HepG2 (cell line): Measurements from ENCODE around the gene SLC6A6.

Experiments used
- BCL6 ChIP-seq: IDR thresholded peaks from 2 replicates; pipeline ENCODE4 v1.6.1; 2016; ENCODE audit warnings: missing genetic modification reagents, missing compliant biosample characterization
- CCDC6 ChIP-seq: sonication (generic); formaldehyde crosslinking; IDR thresholded peaks from 2 replicates; pipeline ENCODE4 v1.8.1; 2022; ENCODE audit warnings: mild to moderate bottlenecking, missing genetic modification reagents, moderate library complexity
- CTCF ChIP-seq: sonication (generic); formaldehyde crosslinking; IDR thresholded peaks from 2 replicates; pipeline ENCODE4 v1.5.0; 2020; ENCODE audit warnings: mild to moderate bottlenecking, missing genetic modification reagents, moderate library complexity
- ESRRA ChIP-seq: sonication (generic); formaldehyde crosslinking; IDR thresholded peaks from 2 replicates; pipeline ENCODE4 v1.5.1; 2020; ENCODE audit warnings: mild to moderate bottlenecking, low read depth, missing genetic modification reagents
- EZH2 ChIP-seq: conservative IDR thresholded peaks from 2 replicates; pipeline ENCODE4 v1.6.1; 2012; ENCODE audit warnings: mild to moderate bottlenecking, low read depth, low read length, moderate library complexity
- FOXM1 ChIP-seq: sonication (generic); formaldehyde crosslinking; IDR thresholded peaks from 2 replicates; pipeline ENCODE4 v1.5.0; 2020; ENCODE audit warnings: missing genetic modification reagents
- KAT7 ChIP-seq: IDR thresholded peaks from 2 replicates; pipeline ENCODE4 v1.6.1; 2018; ENCODE audit warnings: borderline replicate concordance, missing compliant biosample characterization
- PHF8 ChIP-seq: sonication (generic); formaldehyde crosslinking; IDR thresholded peaks from 2 replicates; pipeline ENCODE4 v1.5.0; 2020; ENCODE audit warnings: missing genetic modification reagents
- RFX5 ChIP-seq: IDR thresholded peaks from 2 replicates; pipeline ENCODE4 v1.6.1; 2011; ENCODE audit warnings: low read depth, low read length, improper control_type of control experiment
- YY1 ChIP-seq: IDR thresholded peaks from 2 replicates; pipeline ENCODE4 v1.6.1; 2011; ENCODE audit warnings: low read length, low read depth, moderate library complexity, mild to moderate bottlenecking; ENCODE audit not compliant: insufficient read depth, insufficient replicate concordance
- ZNF317 ChIP-seq: sonication (generic); formaldehyde crosslinking; IDR thresholded peaks from 2 replicates; pipeline ENCODE4 v1.5.0; 2020; ENCODE audit warnings: mild to moderate bottlenecking, missing genetic modification reagents
- ZNF546 ChIP-seq: sonication (generic); formaldehyde crosslinking; conservative IDR thresholded peaks from 2 replicates; pipeline ENCODE4 v1.8.1; 2023; ENCODE audit warnings: mild to moderate bottlenecking, missing genetic modification reagents

GRCh38 chr3:14486460-14486859, 84.1 kb downstream of the SLC6A6 start:
- no peak for TF ChIP-seq BCL6
- no peak for TF ChIP-seq YY1
- TF ChIP-seq CTCF (CRISPR knock-in tag), result no peak
- TF ChIP-seq CCDC6 (CRISPR knock-in tag), result no peak
- no peak for TF ChIP-seq ZNF546 (CRISPR knock-in tag)
- no peak for TF ChIP-seq FOXM1
- TF ChIP-seq EZH2, result no peak
- no peak for TF ChIP-seq ESRRA (CRISPR knock-in tag)
- TF ChIP-seq RFX5, result no peak
- no peak for TF ChIP-seq PHF8
- no peak for TF ChIP-seq ZNF317
- TF ChIP-seq KAT7 (CRISPR knock-in tag), result no peak
